ENCODE measurements around the gene CACNA2D1.
"Not testable (repeated sequence)": the region's sequence is repeated elsewhere in the genome, so short reads cannot be mapped to it uniquely, and the experiment has no call there.

Gene CACNA2D1

DNA sequence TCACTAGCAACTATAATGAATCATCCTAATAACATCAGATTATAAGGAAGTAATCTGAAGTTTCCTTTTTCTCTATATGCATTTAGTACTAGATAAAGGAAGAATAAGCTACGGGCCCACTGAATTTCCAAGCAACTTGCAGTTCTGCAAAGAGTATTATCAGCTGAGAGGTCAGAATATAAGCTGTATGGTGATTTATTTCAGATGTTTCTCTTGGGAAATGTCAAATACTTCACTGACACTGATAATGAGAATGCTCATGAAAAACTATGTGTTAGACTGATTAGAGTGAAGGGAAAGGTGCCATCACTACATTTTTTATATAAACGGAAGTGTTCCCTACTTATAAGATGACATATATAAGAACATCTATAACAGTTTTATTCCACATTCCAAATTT is 422.5 kb downstream of the CACNA2D1 start:
- DNase-seq = no peak

DNA sequence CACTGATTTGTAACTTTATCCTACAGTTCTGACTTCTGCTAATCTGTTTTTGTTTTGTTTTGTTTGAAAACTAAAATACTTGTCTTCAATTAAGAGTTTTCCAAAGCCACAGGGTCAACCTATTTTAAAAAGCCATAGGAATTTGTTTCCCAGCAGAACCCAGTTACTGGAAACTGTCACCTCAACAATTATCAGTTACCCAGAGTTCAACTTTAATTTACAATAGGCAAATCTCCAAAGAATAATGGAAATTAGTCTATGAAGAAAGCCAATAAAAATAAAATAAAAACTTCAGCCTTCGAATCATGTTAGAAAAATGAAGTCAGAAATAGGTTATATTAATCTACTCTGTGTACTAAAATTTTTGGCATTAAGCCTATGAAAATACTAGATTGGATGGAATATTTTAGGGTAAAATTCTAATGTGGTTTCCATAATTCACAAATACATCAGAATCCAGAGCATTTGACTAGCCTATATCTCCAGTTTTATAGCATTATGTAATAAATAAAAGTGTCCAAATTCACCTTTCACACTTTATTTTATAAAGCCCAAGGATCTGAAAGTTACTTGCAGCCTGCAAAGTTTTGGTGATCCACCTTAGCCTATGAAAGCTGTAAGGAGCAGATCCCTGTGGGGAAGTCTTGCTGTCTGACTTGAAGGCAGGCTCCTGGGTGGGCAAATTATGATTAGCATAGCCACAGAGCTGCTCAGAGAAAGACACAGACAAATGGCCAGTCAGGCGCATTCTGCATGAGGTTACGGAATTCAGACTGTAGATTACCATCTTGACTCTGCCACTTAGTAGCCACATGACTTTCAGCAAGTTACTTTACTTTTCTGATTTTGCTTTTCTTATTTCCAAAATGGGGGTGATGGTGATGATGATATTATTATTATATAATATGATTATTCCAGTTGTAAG is 423.8 kb downstream of the CACNA2D1 start:
- no peak for DNase-seq

DNA sequence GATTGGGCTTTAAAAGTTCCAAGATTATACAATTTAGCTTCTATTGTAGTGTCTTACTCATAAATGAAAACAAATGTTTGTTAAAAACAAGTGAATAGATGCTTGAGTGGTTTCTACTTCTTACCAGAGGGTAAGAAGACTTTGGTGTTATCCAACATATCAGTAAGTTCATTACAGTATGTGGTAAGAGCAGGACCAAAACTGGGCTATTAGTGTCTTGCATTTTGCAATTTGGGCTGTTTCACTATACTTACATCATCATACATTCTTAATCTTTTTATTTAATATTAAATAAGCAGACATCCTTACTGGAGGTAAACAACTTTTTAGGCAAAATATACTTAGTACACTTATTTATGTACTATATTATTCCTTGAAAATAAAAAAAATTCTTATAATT is 425.4 kb downstream of the CACNA2D1 start:
- DNase-seq = no peak

DNA sequence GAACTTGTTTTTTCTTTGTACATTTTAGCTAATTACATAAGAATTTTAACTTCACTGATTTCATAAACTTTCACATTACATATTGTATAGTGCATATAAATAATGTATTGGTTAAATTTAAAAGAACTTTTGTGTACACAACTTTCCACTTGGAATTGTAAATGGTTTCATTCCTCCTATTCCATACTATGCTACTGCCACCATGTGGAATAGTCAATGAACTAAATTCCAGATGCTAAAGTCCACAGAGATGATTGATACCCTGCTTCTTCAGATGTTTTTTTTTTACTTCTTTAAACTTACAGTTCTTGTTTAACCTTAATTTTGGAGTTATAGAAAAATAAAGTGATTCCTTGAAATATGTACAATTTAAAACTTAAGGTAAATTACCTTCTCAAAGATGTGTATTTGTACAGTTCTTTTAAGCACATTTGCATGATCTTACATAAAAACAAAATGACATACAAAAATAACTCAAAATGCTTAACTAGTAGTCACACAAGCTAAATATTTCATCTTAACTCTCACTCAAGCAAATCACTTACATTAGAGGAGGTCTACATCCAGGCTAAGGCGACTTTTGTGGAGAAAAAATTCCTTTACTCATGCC is 426.1 kb downstream of the CACNA2D1 start:
- no peak for DNase-seq

DNA sequence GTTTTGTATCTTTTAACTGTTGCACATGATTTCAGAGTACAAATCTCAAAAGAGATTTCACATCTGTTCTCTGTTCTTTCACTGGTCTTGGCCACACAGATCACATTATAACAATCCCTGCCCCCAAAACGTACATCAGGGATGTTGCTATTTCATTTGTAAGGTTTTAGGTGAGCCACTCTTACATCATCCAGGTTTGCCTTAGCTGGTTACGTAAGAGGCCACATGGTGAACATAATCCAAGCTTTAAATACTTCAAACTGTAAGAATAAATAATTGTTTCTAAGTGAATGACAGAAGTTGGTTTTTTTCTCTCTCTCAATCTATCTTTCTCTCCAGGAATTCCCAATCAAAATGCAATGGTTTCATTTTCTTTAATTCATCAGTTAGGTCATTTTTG is 427.8 kb downstream of the CACNA2D1 start:
- no peak for DNase-seq

DNA sequence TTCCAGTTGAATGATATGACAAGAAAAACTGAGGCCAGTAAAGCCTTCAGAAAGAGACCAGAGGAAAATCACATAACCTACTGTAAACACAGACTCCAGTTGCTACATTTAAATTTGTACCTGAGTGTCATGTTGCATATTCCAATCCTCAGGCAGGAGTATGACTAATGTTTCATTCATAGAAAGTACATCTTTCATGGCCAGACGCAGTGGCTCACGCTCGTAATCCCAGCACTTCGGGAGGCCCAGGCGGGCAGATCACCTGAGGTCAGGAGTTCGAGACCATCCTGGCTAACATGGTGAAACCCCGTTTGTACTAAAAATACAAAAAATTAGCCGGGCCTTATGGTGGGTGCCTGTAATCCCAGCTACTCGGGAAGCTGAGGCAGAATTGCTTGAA is 429.0 kb downstream of the CACNA2D1 start:
- not testable (repeated sequence) for DNase-seq

DNA sequence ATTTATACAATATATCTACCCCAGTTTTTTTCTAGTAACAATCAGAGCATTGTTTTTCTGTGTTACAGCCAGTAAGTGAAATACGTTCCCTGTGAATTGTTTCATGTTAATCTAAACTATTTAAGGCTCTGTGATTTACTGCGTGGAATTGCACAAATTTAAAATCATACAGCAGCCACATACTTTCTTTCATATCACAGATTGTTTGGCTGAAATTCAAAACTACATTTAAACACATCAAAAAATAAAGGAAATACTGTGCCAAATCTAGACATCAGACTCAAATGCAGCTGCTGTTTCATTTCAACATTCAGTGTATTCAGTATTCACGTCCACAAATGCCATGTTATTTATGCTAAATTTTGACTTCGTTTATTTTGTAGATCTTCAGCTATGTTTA is 431.1 kb downstream of the CACNA2D1 start:
- no peak for DNase-seq

DNA sequence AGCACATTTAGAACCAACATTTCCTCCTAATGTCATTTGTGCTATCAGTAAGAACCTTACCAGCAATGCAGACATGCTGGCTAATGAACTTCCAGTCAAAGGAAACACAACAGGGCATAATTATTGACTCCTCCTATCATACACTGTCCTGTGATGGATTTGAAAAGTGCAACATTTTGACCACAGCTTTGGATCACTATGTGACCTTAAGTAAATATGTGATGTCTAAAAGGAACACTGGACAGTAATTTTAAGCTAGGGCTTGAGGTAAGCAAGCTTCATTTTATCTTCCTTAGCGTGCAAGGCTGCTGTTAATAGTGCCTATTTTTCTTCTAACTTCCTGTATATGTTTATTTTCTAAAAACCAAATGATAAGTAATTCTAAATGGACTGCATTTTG is 433.2 kb downstream of the CACNA2D1 start:
- no peak for DNase-seq

DNA sequence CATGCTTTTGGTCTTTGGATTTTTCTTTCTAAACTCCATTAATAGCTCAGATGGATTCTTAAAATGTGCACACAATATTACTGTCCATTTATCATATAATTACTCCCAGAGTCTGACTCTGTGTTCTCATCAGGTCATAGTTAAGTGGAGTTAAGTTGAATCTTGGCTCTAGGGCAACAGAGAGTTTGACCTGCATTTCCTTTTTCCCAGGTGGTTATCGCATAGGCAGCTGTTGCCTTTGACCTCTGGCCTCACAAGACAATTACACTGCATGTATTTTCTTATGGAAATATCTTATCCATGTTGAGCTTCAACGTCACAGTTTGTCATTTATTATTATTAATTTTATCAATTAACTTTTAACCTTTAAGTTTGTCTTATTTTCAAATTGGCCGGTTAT is 436.3 kb downstream of the CACNA2D1 start:
- no peak for DNase-seq

DNA sequence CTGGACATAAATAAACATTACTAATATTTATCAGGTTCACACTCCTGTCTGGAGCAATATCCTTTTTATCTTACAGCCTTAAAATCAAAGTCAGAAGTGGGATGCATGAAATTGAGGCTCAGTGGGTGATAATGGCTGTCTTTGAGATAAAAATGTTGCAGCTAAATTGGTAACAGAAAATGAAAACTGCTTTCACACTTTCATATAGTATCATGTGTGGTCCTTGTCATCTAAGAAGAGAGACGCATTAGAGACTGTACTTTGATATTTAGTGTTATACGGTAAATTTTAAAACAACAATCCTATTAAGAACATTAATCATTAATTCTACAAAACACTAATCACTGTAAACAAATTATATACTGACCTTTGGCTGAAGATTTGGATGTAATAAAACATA is 438.5 kb downstream of the CACNA2D1 start:
- no peak for DNase-seq

DNA sequence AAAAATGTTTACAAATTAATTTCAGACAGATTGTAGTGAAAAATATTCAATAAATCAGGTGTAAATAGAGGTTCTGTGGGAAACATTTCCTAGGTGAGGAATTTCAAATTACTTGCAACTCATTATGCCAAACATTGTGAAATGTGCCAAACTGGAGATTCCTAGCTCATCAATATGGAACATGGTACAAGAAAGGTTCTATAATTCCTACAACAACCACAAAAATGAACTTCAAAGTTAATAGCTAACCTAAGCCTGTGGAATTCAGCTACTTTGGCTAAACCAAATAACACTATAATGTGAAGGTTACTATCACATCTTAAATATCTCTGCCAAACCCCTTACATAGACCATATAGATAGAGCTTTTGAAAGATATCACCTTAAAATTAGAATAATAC is 450.4 kb downstream of the CACNA2D1 start:
- DNase-seq = no peak

DNA sequence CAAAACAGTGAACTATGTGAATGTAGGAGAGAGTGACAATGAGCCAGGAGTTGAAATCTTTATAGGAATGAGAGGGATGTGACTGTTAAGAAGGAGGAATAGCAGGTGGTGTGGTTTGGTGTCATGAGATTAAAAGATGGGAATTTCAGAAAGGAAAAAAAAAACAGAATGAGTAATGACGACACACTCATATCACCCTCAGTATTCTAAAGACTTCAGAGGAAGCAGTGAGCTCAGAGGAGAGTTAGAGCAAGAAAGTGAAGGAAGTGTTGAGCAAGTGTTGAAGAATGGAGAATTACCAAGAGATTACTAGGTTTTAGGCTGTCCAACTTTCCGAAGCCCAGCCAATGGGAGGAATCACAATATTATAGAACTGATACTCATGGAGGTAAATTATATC is 453.2 kb downstream of the CACNA2D1 start:
- DNase-seq = no peak

DNA sequence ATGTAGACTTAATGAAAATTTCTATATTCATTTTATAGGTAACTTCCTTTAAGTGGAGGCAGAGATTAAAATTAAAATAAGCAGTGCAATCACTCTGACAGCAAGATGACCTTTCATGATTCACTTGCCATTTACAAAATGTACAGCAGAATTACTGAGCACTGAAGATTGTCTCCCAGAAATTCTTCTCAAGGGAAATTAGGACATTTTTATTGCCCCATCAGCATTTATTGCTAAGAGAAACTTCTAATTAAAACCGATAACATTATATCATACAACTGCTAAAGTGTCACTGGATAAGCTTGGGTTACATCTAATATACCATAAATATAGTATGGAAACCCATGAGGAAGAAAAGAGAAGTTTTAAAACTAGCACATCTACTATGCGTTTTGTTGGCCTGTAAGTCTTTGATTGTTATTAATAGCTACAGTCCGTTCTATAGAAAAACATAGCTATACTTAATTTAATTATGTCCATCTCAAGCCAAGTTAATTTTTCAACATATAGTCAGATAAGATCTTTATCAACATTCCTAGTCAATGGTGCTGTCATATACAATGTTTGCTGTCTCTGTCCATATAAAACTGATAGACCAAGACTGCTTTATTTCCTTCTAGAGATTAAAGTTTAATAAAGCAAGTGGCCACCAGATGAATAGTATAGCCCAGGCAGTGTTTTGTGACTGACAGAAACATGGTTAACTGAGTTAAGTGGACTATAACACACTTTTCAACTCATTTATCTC is 456.7 kb downstream of the CACNA2D1 start:
- DNase-seq = no peak

DNA sequence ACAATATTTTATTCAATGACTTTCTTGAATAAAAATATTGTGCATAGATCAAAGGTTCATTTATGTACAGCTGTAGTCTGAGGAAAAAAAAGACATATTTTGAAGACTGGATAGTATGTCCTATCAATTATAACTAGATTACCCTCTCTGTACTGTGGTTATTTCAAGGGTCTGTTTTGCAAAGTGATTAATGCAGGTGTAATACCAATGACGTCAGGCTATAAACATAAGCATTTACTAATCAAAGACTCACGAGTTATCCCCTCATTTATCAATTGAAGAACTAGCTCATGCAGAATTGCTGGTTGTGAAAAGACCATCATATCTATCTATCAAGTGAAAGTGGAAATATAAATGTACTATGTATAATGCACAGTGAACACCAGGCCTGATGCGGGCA is 460.2 kb downstream of the CACNA2D1 start:
- no peak for DNase-seq

DNA sequence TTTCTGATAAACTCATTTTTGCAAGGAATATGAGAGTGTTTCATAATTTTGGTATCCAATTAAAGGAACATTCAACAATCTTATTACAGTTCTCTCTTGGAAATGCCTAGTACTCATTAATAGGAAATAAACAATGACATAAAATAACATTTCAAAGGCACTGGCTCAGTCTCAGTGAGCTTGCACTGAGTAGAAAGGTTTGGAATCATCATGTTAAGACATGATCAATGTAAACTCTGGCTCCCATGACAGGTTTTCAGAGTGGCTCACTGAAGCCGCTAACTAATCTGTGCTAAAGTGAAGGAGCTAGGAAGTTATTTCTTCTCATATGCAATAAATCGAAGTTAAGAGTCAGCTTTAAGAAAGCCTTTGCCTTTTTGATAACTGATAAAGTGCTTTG is 470.5 kb downstream of the CACNA2D1 start:
- no peak for DNase-seq

DNA sequence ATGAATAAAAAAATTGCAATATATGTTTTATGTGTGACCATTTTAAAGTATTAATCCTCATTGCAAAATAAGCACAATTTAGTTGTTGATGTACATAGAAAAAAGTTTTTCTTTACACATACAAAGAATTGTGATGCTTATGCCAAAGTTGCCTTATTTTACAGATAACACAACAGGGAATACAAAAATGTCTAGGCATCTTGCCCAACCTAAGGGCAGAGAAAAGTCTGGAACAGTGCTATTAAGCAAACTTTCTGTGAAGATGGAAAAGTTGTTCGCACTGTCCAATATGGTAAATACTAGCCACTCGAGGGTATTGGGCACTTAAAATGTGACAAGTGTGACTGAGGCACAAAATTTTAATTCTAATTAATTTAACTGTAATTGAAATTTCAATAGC is 483.6 kb downstream of the CACNA2D1 start:
- no peak for DNase-seq

DNA sequence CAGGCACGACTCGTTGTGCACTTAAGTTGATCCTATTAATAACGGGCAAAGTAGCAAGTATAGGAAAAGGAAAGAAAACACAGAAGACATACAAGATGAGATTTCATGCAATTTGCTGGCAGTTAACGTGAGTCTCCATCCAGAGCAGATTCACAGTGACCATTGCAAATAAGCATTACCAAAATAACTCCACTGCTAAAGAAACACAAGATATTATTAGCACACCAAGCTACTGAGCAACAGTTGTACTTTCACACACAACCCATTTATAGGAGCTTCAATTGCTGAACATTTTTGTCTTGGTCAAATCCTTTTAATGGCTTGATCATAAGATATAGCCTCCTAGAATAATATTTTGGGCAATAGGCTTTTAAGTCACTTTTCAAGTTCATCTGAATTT is 486.1 kb downstream of the CACNA2D1 start:
- DNase-seq = no peak

DNA sequence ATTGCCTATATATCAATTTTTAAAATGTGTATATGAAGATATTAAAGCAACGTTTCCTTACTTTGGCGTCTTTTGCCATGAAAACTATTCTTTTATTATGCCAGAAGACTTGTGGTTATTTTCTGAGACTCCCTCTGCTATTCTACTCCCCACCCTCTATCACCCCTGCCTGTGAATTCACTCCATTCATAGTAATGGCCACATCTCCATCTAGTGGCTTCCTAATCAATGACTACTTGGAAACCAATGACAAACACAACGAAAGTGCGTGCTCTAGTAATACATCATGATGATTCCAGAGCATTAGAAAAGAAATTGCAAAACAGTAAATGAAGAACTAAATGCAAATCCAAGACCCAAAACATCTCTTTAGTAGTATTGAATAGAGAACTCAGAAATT is 487.1 kb downstream of the CACNA2D1 start:
- DNase-seq = no peak

DNA sequence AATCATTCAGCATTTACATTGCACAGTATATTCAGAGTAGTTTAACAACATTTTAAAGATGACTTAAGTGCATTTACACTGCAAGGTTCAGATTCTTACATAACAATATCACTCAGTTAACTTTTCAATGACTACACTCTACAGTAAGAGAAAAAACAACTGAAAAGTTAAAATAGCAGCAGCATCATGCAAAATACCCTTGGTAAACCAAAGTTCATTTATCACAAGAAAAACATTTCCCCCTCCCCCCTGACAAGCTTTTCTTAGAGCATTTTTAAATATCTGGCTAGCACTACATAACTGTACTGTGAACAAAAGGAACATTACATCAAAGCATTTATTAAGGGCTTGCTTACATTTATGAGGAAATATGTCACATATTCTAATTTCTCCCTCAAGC is 494.3 kb downstream of the CACNA2D1 start:
- DNase-seq = no peak

DNA sequence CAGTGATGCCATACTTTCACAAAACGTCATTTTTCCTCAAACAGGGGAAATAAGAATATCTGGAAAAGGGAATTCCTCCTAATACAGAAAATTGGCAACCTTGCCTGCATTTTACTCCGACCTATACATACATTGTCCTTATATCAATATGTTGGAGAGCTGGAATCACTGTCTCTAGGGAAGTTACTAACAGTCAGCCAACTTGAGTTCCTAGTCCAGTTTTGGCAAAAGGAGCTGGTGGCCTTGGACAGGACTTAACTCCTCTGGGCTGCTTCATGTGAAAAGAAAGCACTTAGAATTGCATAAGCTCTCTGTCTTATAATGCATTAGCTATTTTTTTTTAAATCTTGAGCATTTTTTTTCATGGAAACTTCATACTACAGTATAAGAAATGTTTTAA is 499.5 kb downstream of the CACNA2D1 start:
- DNase-seq = no peak

DNA sequence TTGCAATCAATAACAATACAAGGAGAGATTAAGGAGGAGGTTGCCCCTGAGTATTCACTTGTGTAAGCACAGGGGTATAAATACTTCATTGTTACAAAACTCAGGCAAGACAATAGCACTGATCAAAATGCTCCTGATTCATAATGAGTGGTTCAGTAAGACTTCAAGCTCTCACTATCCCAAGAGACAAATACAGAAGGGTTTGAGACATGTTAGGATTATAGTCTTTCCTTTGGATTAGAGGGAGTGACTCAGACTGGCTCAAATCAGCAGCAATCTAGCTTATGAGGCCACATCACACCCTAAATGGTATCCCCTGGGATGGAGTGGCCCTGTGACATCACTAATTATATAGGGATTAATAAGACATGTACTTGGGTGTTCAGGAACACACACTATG is 506.5 kb downstream of the CACNA2D1 start:
- no peak for DNase-seq

DNA sequence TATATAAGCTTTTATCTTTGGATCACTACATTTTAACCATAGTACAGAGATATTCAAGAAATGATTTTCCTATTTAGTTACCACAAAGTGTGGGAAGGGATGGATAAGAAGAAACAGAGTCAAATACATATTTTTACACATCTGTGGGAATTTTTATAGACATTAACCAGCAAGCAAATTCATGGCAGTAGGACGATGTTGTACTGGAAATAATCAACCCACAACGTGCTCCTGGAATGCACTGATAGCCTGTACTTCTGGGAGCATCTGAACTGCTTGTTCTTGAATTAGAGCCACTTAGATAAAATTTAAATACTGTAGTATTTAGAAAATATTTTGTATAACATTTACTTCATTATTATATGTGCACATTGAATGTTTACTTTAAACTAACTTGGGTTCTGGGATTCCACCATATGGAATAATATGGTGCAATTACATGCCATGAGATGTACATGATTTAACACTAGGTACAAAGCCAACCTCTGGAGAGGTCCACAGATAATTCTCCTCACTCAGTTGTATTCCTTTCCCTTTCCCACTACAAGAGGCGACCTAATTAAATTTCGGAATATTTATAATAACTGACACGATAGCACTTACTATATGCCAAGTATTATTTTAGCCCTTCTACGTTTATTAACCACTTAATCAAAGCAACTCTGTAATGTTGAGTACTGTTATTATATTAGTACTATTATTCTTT is 508.8 kb downstream of the CACNA2D1 start:
- DNase-seq = no peak

DNA sequence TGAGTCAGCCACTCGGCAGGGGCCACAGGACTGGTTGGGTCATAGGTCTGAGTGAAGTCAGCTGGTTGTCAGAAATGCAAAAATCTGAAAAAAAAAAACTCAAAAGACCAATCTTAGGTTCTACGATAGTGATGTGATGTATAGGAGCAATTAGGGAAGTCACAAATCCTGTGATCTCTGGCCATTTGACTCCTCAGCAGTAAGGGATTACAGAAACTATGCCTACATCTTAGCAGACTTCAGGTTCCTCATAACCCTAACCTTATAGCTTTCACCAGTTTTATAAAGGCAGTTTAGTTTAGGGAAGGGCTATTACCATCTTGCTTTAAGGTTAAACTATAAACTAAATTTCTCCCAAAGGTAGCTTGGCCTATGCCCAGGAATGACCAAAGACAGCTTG is 510.6 kb downstream of the CACNA2D1 start:
- DNase-seq = no peak

All from stimulated activated CD4-positive, alpha-beta T cell treated with anti-CD3 and anti-CD28 coated beads, Interleukin-1b, Interleukin-23, amount 100 ng/mL, for 48 hours (primary cell).